Endothelial cell of umbilical vein (primary cell): ENCODE results near the gene CPA1. TPM values are rescaled to one million over a fixed set of nuclear protein-coding genes. Genes with fewer than 3 reads are reported as not detected.

ENCODE experiments used
- BruUV-seq: library from RNA; stranded (reverse); fragments of 400-500 nt; replicated peaks from 2 replicates; lab custom pipeline; 2021; lab: Mats Ljungman, UMichigan
- CTCF ChIA-PET: fragments of 300-600, 350-600 bp; sonication (Branson Sonifier 250); formaldehyde crosslinking; loops from one replicate; lab custom pipeline; 2021; ENCODE audit warnings: antibody characterized with exemption, inconsistent platforms; lab: Charles Lee
- POLR2A ChIA-PET: fragments of 300-600, 350-600 bp; sonication (Branson Sonifier 250); formaldehyde crosslinking; loops from one replicate; lab custom pipeline; 2021; ENCODE audit warnings: antibody characterized with exemption, inconsistent platforms; lab: Charles Lee
- DNase-seq: peaks from one replicate; pipeline ENCODE4 v3.0.0-alpha.2; 2011; ENCODE audit warnings: low read depth, low spot score
- FAIRE-seq: peaks from 2 replicates; lab custom pipeline; 2011; peaks lifted over from hg19 to GRCh38; lab: Jason Lieb, UNC
- H2AFZ ChIP-seq: 2 replicates; pipeline ENCODE4 v1.6.0; 2012; ENCODE audit warnings: low read depth, low read length, control low read depth, inconsistent platforms
- H3K27ac ChIP-seq: 2 replicates; pipeline ENCODE4 v1.5.1; 2011; ENCODE audit warnings: low read depth, mild to moderate bottlenecking, control low read depth, low read length, moderate library complexity; ENCODE audit not compliant: insufficient read depth
- H3K27me3 ChIP-seq, 2 experiments: 2 replicates each; pipeline versions ENCODE4 v1.6.0 to v1.6.1; 2011; ENCODE audit warnings: low read length in 2 of 2, mixed read lengths in 1 of 2; ENCODE audit not compliant: control insufficient read depth in 2 of 2, insufficient read depth in 2 of 2
- H3K36me3 ChIP-seq, 2 experiments: 2 replicates in 1 of 2; 3 replicates in 1 of 2; pipeline ENCODE4 v1.5.1; 2011; ENCODE audit warnings: low read length in 2 of 2, mild to moderate bottlenecking in 1 of 2, moderate library complexity in 1 of 2; ENCODE audit not compliant: control insufficient read depth in 2 of 2, insufficient read depth in 2 of 2; ENCODE audit errors: extremely low read depth in 1 of 2
- H3K4me1 ChIP-seq: 3 replicates; pipeline ENCODE4 v1.5.1; 2011; ENCODE audit warnings: mild to moderate bottlenecking, low read length; ENCODE audit not compliant: control insufficient read depth, insufficient read depth; ENCODE audit errors: extremely low read depth
- H3K4me2 ChIP-seq: 2 replicates; pipeline ENCODE4 v1.6.1; 2011; ENCODE audit warnings: low read length, control low read depth, mixed read lengths; ENCODE audit not compliant: insufficient read depth
- H3K4me3 ChIP-seq, 3 experiments: fragments of 200-600 bp in 1 of 3; sonication (generic), shearing (Covaris generic) in 1 of 3; replicated peaks in 1 of 3; 2 replicates each; pipeline ENCODE4 v1.5.1; 2011 to 2016; ENCODE audit warnings: control low read depth in 3 of 3, low read length in 3 of 3, mild to moderate bottlenecking in 2 of 3, inconsistent platforms in 1 of 3, low read depth in 1 of 3, moderate library complexity in 1 of 3; ENCODE audit not compliant: insufficient read depth in 1 of 3
- H3K79me2 ChIP-seq: 2 replicates; pipeline ENCODE4 v1.6.0; 2012; ENCODE audit warnings: low read length, inconsistent platforms; ENCODE audit not compliant: control insufficient read depth, insufficient read depth
- H3K9ac ChIP-seq: replicated peaks from 2 replicates; pipeline ENCODE3; 2011; ENCODE audit warnings: low read length, control low read depth; ENCODE audit not compliant: insufficient read depth; ENCODE audit errors: extremely low read depth
- H3K9me1 ChIP-seq: replicated peaks from 3 replicates; pipeline ENCODE4 v1.6.0; 2011; ENCODE audit warnings: mild to moderate bottlenecking, low read length; ENCODE audit not compliant: control insufficient read depth, insufficient read depth; ENCODE audit errors: extremely low read depth
- H3K9me3 ChIP-seq: replicated peaks from 2 replicates; pipeline ENCODE4 v1.5.1; 2012; ENCODE audit warnings: low read length, inconsistent platforms; ENCODE audit not compliant: control insufficient read depth, insufficient read depth
- H4K20me1 ChIP-seq: replicated peaks from 2 replicates; pipeline ENCODE3; 2011; ENCODE audit warnings: mild to moderate bottlenecking, low read length; ENCODE audit not compliant: control insufficient read depth, insufficient read depth; ENCODE audit errors: extremely low read depth
- CTCF ChIP-seq, 2 donors: IDR thresholded peaks; 1 replicate in 1 of 2; 2 replicates in 1 of 2; pipeline ENCODE4 v1.5.1; 2011; ENCODE audit warnings: low read length in 2 of 2, mild to moderate bottlenecking in 2 of 2, moderate library complexity in 2 of 2, control low read depth in 1 of 2, inconsistent platforms in 1 of 2, low read depth in 1 of 2; ENCODE audit not compliant: insufficient read depth in 1 of 2; ENCODE audit errors: extremely low read depth in 1 of 2
- EZH2 ChIP-seq: IDR thresholded peaks from 2 replicates; pipeline ENCODE4 v1.6.1; 2012; ENCODE audit warnings: borderline replicate concordance, low read depth, mild to moderate bottlenecking, moderate library complexity, low read length, inconsistent platforms; ENCODE audit not compliant: severe bottlenecking
- FOS ChIP-seq: IDR thresholded peaks from 2 replicates; pipeline ENCODE4 v1.6.1; 2011; ENCODE audit warnings: mild to moderate bottlenecking, low read length, moderate library complexity, borderline replicate concordance; ENCODE audit not compliant: insufficient read depth
- GATA2 ChIP-seq: IDR thresholded peaks from 2 replicates; pipeline ENCODE4 v1.7.0; 2011; ENCODE audit warnings: low read depth, mild to moderate bottlenecking, moderate library complexity, mixed read lengths, low read length; ENCODE audit not compliant: insufficient read length, insufficient read depth
- JUN ChIP-seq: IDR thresholded peaks from 2 replicates; pipeline ENCODE4 v1.6.1; 2011; ENCODE audit warnings: borderline replicate concordance, low read depth; ENCODE audit not compliant: insufficient read length, insufficient read depth
- MAX ChIP-seq: IDR thresholded peaks from 2 replicates; pipeline ENCODE4 v1.6.1; 2011; ENCODE audit not compliant: insufficient read depth, insufficient read length
- MYC ChIP-seq: IDR thresholded peaks from one replicate; pipeline ENCODE4 v1.6.1; 2011; ENCODE audit warnings: mild to moderate bottlenecking, low read depth, low read length
- POLR2A ChIP-seq: IDR thresholded peaks from 2 replicates; pipeline ENCODE4 v1.6.1; 2012; ENCODE audit warnings: low read depth, mild to moderate bottlenecking, control low read depth, low read length
- POLR2AphosphoS5 ChIP-seq: IDR thresholded peaks from 2 replicates; pipeline ENCODE4 v1.6.1; 2012; ENCODE audit warnings: low read depth, mild to moderate bottlenecking, control low read depth, low read length, moderate library complexity; ENCODE audit not compliant: insufficient read depth
- dilution Hi-C: fragments of 300-500 bp; cut with MboI; formaldehyde crosslinking; loops from one replicate; pipeline ENCODE4 v1.15.0; 2019; ENCODE audit warnings: low sequenced_read_pairs; ENCODE audit not compliant: extremely low pct_ligation_motif_present
- intact Hi-C: fragments of 100-400 bp; cut with micrococcal nuclease; formaldehyde crosslinking; loops from one replicate; pipeline ENCODE4 v1.10.0; 2022
- polyA plus RNA-seq, 4 experiments: library from polyadenylated mRNA; depleted of rRNA in 3 of 4; stranded (reverse) in 3 of 4; unstranded in 1 of 4; fragments of >200 nt; gene quantifications; 2 replicates each; pipeline versions ENCODE4 v1.2.1 to v1.2.3, GENCODE V29; 2011 to 2012; ENCODE audit warnings: missing spikeins in 1 of 4
- total RNA-seq: library from RNA; stranded (reverse); gene quantifications from 2 replicates; pipeline ENCODE4 v1.2.3, GENCODE V29; 2021

The CPA1 gene
- total and polyA plus RNA-seq, 2 donors (not counting 3 experiments of a cell fraction or from before 2014, with no cell fraction given), result not detected

GRCh38 chr7:130398526-130399090 is 18.3 kb downstream of the CPA1 start:
- TF ChIP-seq MAX (no peak), MYC (no peak), EZH2 (no peak), FOS (no peak), JUN (no peak), POLR2AphosphoS5 (no peak), GATA2 (no peak), POLR2A (no peak), CTCF (IDR thresholded peaks at IDR 0.05; ENCODE audit: extremely low read depth in 1 of 2, insufficient read depth in 1 of 2, low read depth in 1 of 2, low read length in 2 of 2) (no peak)
- Histone ChIP-seq H3K79me2 (no peaks in the 10 kb centered on the region), H2AFZ (no peak overlapping the region), H3K27me3 (no peaks in the 10 kb centered on the region), H3K9ac (no peak overlapping the region), H3K4me1 (peaks cover 4% of the 10 kb centered on the region), H4K20me1 (no peaks in the 10 kb centered on the region), H3K4me3 (no peak overlapping the region), H3K36me3 (peaks cover 0 to 5% of the 10 kb centered on the region in 2 experiments), H3K9me3 (no peaks in the 10 kb centered on the region), H3K27ac (no peak overlapping the region), H3K9me1 (no peaks in the 10 kb centered on the region), H3K4me2 (no peak overlapping the region)
- FAIRE-seq (no peak), DNase-seq (no peak)
- no TSS peak for BruUV-seq
- intact Hi-C loops (no loop called here), dilution Hi-C loops (no loop called here)
- CTCF ChIA-PET, result interaction anchor here (1.8 kb wide), 1 partner anchor 14 kb away, joined by 10 read pairs; no protein-coding TSS in a partner anchor
- POLR2A ChIA-PET, result no interaction called here
